HG03025 (cell line): Measurements from ENCODE around the gene PAX3.

Source experiments
- ATAC-seq: cut with Tn5 transposase; IDR thresholded peaks from one replicate; pipeline ENCODE4 v1.9.1; 2021; ENCODE audit warnings: mild to moderate bottlenecking, moderate library complexity; ENCODE audit not compliant: unreplicated experiment, low FRiP score

The PAX3 gene

GRCh38 chr2:222311319-222311977 lies 12.7 kb upstream of the PAX3 start:
- no peak for ATAC-seq

GRCh38 chr2:222310747-222311318 lies 12.0 kb upstream of the PAX3 start:
- ATAC-seq, result no peak

- no peak for ATAC-seq
These were observed 11.0 kb upstream of the PAX3 start for GRCh38 chr2:222309766-222310165.

GRCh38 chr2:222309361-222309760 lies 10.6 kb upstream of the PAX3 start:
- no peak for ATAC-seq

- ATAC-seq, result no peak
These were observed 9.4 kb upstream of the PAX3 start for GRCh38 chr2:222307978-222308730.

GRCh38 chr2:222307143-222307756 lies 8.5 kb upstream of the PAX3 start:
- no peak for ATAC-seq

- ATAC-seq, result no peak
These were observed 7.8 kb upstream of the PAX3 start for GRCh38 chr2:222306393-222307142.

GRCh38 chr2:222305516-222306392 lies 7.0 kb upstream of the PAX3 start:
- ATAC-seq, result no peak

GRCh38 chr2:222304737-222305515 lies 6.1 kb upstream of the PAX3 start:
- ATAC-seq, result no peak

- ATAC-seq, result no peak
These were observed 5.3 kb upstream of the PAX3 start for GRCh38 chr2:222303828-222304736.

GRCh38 chr2:222303045-222303827 lies 4.4 kb upstream of the PAX3 start:
- ATAC-seq, result no peak

GRCh38 chr2:222302178-222303018 lies 3.6 kb upstream of the PAX3 start:
- ATAC-seq, result no peak

GRCh38 chr2:222301796-222302118 lies 3.0 kb upstream of the PAX3 start:
- no peak for ATAC-seq

GRCh38 chr2:222301053-222301795 lies 2.4 kb upstream of the PAX3 start:
- ATAC-seq, result no peak

GRCh38 chr2:222300726-222301052 lies 1.9 kb upstream of the PAX3 start:
- no peak for ATAC-seq
